HG02884 (cell line): ENCODE results near the gene CDC26.
"Not testable (repeated sequence)": the region's sequence is repeated elsewhere in the genome, so short reads cannot be mapped to it uniquely, and the experiment has no call there.

Experiments
- ATAC-seq: cut with Tn5 transposase; IDR thresholded peaks from one replicate; pipeline ENCODE4 v1.9.1; 2021; ENCODE audit warnings: mild to moderate bottlenecking, moderate library complexity; ENCODE audit not compliant: unreplicated experiment

Gene CDC26

GRCh38 chr9:113296247-113296646 is 20.9 kb upstream of the CDC26 start:
- not testable (repeated sequence) for ATAC-seq

- ATAC-seq = no peak
Observed at GRCh38 chr9:113293285-113293878, 18.0 kb upstream of the CDC26 start.

GRCh38 chr9:113290052-113290607 is 14.8 kb upstream of the CDC26 start:
- ATAC-seq = no peak

GRCh38 chr9:113289091-113289490 is 13.7 kb upstream of the CDC26 start:
- ATAC-seq = no peak

GRCh38 chr9:113281356-113281755 is 6.0 kb upstream of the CDC26 start:
- no peak for ATAC-seq

GRCh38 chr9:113278840-113279239 is 3.5 kb upstream of the CDC26 start:
- no peak for ATAC-seq

- peak; percentile 5 for ATAC-seq
Observed at GRCh38 chr9:113274474-113275156, 757 bp downstream of the CDC26 start.

- no peak for ATAC-seq
Observed at GRCh38 chr9:113269871-113270270, 5.5 kb downstream of the CDC26 start.

GRCh38 chr9:113269355-113269754 is 6.0 kb downstream of the CDC26 start:
- ATAC-seq = no peak

GRCh38 chr9:113267911-113268566 is 7.3 kb downstream of the CDC26 start:
- no peak for ATAC-seq

- no peak for ATAC-seq
Observed at GRCh38 chr9:113266174-113266573, 9.2 kb downstream of the CDC26 start.

GRCh38 chr9:113261917-113262671 is 13.3 kb downstream of the CDC26 start:
- no peak for ATAC-seq

GRCh38 chr9:113258282-113258681 is 17.1 kb downstream of the CDC26 start:
- no peak for ATAC-seq

- no peak for ATAC-seq
Observed at GRCh38 chr9:113257863-113258262, 17.5 kb downstream of the CDC26 start.

GRCh38 chr9:113255438-113255837 is 19.9 kb downstream of the CDC26 start:
- ATAC-seq = no peak

- ATAC-seq = no peak
Observed at GRCh38 chr9:113254991-113255390, 20.4 kb downstream of the CDC26 start.

GRCh38 chr9:113250807-113251206 is 24.6 kb downstream of the CDC26 start:
- no peak for ATAC-seq

- not testable (repeated sequence) for ATAC-seq
Observed at GRCh38 chr9:113249661-113250060, 25.7 kb downstream of the CDC26 start.

GRCh38 chr9:113247640-113248039 is 27.7 kb downstream of the CDC26 start:
- no peak for ATAC-seq

- no peak for ATAC-seq
Observed at GRCh38 chr9:113246928-113247327, 28.4 kb downstream of the CDC26 start.

GRCh38 chr9:113245894-113246293 is 29.5 kb downstream of the CDC26 start:
- ATAC-seq = no peak
